Esophagus muscularis mucosa (tissue), 4 donors: ENCODE data around the gene NTF3.

ENCODE experiments used
- CTCF ChIP-seq, 3 experiments: fragments of 200-600 bp in 2 of 3; fragments of 450-650 bp in 1 of 3; sonication (generic) in 2 of 3; IDR thresholded peaks; one replicate each; pipeline ENCODE4 v1.5.1; 2017 to 2019; ENCODE audit warnings: antibody characterized with exemption in 3 of 3, mild to moderate bottlenecking in 2 of 3, moderate library complexity in 1 of 3
- EP300 ChIP-seq: sonication (generic); formaldehyde crosslinking; IDR thresholded peaks from one replicate; pipeline ENCODE4 v1.6.1; 2017; ENCODE audit warnings: antibody characterized with exemption
- POLR2A ChIP-seq: fragments of 450-650 bp; IDR thresholded peaks from one replicate; pipeline ENCODE4 v1.6.1; 2017; ENCODE audit warnings: antibody characterized with exemption, moderate library complexity, mild to moderate bottlenecking, low read depth
- POLR2AphosphoS5 ChIP-seq, 2 donors: sonication (generic); formaldehyde crosslinking; IDR thresholded peaks; one replicate each; pipeline ENCODE4 v1.6.1; 2017; ENCODE audit warnings: antibody characterized with exemption in 2 of 2

- no peak for TF ChIP-seq CTCF (IDR thresholded peaks at IDR 0.05)
- no peak for TF ChIP-seq POLR2A
- no peak for TF ChIP-seq EP300
- TF ChIP-seq POLR2AphosphoS5 (IDR thresholded peaks at IDR 0.05), result no peak
Measured at GRCh38 chr12:5488626-5488955, 56.7 kb downstream of the NTF3 start.
